HFFc6 (cell line): ENCODE measurements around the gene PRDM10. TPM values are rescaled to one million over a fixed set of nuclear protein-coding genes. Genes with fewer than 3 reads are reported as not detected.

ENCODE experiments used
- DNase-seq: peaks from one replicate; pipeline ENCODE4 v3.0.0-alpha.2; 2018
- H3K27ac Mint-ChIP-seq: 2 replicates; pipeline ENCODE4 v1.8.0; 2020; ENCODE audit warnings: mild to moderate bottlenecking, mixed read lengths
- H3K27me3 Mint-ChIP-seq: 2 replicates; pipeline ENCODE4 v1.8.0; 2021; ENCODE audit warnings: mild to moderate bottlenecking, moderate library complexity, mixed read lengths; ENCODE audit not compliant: insufficient read depth
- H3K36me3 Mint-ChIP-seq: 2 replicates; pipeline ENCODE4 v1.8.0; 2021; ENCODE audit warnings: low read depth, mixed read lengths
- H3K4me1 Mint-ChIP-seq: 2 replicates; pipeline ENCODE4 v1.8.0; 2020; ENCODE audit warnings: low read depth, mixed read lengths
- H3K4me3 Mint-ChIP-seq: 2 replicates; pipeline ENCODE4 v1.8.0; 2020; ENCODE audit warnings: mild to moderate bottlenecking, moderate library complexity, mixed read lengths
- H3K9me3 Mint-ChIP-seq: 2 replicates; pipeline ENCODE4 v1.8.0; 2020; ENCODE audit warnings: mild to moderate bottlenecking, mixed read lengths
- total RNA-seq, 6 experiments: library from RNA; stranded (reverse); fragmentation: NEBNext Ultra II Directional; extraction: Animal tissue kit (Norgen Biotek cat#: 25700); gene quantifications; 2 replicates in 1 of 6; 3 replicates in 5 of 6; pipeline ENCODE4 v1.2.3, GENCODE V29; 2021
- TF ChIP-seq, protein P1 (sequence below): fragments of 200-600 bp; sonication (generic); IDR thresholded peaks from 2 replicates; pipeline ENCODE4 v1.5.0; 2021; ENCODE audit warnings: antibody characterized with exemption, mild to moderate bottlenecking

The PRDM10 gene
- total RNA-seq, 6 experiments from 2014 or later, result 7.0 to 8.6 (median 7.8) TPM

DNA sequence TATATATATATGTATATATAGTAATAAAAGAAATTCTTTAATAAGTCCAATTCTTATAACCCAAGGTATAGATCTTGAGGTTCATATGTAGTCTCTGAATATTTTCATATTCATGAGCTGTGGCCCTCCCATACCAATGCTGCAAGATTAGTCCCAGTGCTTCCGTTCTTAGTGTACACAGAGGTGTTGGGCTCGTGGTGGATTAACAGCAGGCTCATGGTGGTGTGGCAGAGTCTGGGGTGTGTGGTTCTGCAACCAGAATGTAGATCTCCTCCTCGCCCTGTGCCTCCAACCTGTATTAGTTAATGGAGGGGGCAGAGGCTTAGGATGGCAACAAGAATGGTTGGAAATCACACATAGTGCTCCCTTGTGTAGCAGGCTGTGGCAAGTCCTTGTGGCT lies 16.8 kb downstream of the PRDM10 start:
- Mint-ChIP-seq H3K9me3 (no peaks in the 10 kb centered on the region), H3K4me1 (peaks cover 7% of the 10 kb centered on the region), H3K4me3 (no peak overlapping the region), H3K27ac (no peak overlapping the region), H3K27me3 (no peaks in the 10 kb centered on the region), H3K36me3 (peaks cover 14% of the 10 kb centered on the region)
- TF ChIP-seq, protein P1, sequence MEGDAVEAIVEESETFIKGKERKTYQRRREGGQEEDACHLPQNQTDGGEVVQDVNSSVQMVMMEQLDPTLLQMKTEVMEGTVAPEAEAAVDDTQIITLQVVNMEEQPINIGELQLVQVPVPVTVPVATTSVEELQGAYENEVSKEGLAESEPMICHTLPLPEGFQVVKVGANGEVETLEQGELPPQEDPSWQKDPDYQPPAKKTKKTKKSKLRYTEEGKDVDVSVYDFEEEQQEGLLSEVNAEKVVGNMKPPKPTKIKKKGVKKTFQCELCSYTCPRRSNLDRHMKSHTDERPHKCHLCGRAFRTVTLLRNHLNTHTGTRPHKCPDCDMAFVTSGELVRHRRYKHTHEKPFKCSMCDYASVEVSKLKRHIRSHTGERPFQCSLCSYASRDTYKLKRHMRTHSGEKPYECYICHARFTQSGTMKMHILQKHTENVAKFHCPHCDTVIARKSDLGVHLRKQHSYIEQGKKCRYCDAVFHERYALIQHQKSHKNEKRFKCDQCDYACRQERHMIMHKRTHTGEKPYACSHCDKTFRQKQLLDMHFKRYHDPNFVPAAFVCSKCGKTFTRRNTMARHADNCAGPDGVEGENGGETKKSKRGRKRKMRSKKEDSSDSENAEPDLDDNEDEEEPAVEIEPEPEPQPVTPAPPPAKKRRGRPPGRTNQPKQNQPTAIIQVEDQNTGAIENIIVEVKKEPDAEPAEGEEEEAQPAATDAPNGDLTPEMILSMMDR, result no peak
- no peak for DNase-seq

DNA sequence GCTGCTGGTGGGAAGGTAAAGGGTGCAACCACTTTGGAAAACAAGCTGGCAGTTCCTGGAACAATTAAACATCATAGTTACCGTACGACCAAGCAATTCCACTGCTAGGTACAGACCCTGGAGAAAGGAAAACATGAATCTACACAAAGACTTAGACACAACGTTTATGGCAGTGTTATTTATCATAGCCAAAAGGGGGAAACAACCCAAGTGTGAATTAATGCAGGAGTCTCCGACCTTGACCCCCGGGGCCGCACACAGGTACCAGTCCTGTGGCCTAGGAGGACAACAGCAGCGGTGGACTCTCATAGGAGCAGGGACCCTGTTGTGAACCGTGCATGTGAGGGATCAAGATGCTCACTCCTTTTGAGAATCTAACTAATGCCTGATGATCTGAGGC lies 22.5 kb downstream of the PRDM10 start:
- peaks cover 2% of the 10 kb centered on the region; the same call in 1 of the 2 replicates for H3K27me3 Mint-ChIP-seq
- TF ChIP-seq, protein P1, result no peak
- H3K27ac Mint-ChIP-seq, result no peak overlapping the region
- H3K4me1 Mint-ChIP-seq, result no peaks in the 10 kb centered on the region
- DNase-seq, result no peak
- H3K36me3 Mint-ChIP-seq, result peaks cover 8% of the 10 kb centered on the region
- H3K9me3 Mint-ChIP-seq, result no peaks in the 10 kb centered on the region
- H3K4me3 Mint-ChIP-seq, result no peak overlapping the region

DNA sequence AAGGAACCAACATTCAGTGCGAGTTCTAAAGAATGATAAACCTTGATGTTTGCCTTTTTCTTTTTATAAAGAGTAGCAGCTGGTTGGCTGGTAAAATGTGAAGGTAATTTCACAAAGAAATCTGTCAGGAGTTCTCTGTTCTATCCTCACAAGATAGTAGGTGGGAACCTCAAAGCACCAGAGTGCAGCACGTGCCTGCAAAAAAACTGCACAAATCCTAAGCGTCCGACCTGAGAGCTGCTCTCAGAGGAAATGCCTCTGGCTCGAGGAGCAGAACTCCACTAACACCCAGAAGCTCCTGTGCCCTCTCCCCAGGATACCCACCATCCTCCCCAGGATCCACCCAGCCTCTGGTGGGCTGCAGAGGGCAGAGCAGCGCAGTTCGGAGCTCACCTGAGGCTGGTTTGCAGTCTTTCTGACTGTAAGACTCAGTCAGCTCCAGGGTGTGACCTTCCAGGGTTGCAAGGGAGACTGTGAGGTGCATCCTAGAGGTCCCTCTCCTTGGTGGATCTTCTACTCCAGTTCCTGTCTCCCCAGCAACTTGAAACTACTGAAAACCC lies 23.5 kb downstream of the PRDM10 start:
- Mint-ChIP-seq H3K4me3 (no peak overlapping the region), H3K9me3 (no peaks in the 10 kb centered on the region), H3K4me1 (peaks cover 8% of the 10 kb centered on the region), H3K27me3 (peaks cover 2% of the 10 kb centered on the region; the same call in 1 of the 2 replicates), H3K27ac (no peak overlapping the region), H3K36me3 (no peaks in the 10 kb centered on the region)
- TF ChIP-seq, protein P1, result no peak
- DNase-seq, result no peak

DNA sequence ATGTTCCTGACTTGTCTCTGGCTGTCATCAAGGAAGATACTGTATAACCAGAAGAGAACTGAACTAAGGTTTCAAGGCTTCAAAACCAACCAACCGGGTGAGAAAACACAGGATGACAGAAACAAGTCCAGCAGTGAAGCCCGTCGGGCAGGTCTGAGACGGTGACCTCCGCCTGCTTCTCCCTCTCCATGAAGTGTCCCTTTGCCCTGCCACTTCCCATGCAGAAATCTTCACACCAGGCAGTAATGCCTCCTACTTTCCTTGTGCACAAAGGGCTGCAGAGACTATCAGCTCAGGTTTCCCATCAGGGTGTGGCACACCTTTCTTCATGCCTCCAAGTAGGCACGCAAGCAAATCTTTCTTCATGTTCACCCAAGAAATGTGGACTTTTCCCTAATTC lies 24.2 kb downstream of the PRDM10 start:
- Mint-ChIP-seq H3K27me3 (peaks cover 2% of the 10 kb centered on the region; the same call in 1 of the 2 replicates), H3K4me1 (peaks cover 11% of the 10 kb centered on the region), H3K4me3 (no peak overlapping the region), H3K9me3 (no peaks in the 10 kb centered on the region), H3K36me3 (no peaks in the 10 kb centered on the region), H3K27ac (no peak overlapping the region)
- DNase-seq, result no peak
- TF ChIP-seq, protein P1, result no peak

DNA sequence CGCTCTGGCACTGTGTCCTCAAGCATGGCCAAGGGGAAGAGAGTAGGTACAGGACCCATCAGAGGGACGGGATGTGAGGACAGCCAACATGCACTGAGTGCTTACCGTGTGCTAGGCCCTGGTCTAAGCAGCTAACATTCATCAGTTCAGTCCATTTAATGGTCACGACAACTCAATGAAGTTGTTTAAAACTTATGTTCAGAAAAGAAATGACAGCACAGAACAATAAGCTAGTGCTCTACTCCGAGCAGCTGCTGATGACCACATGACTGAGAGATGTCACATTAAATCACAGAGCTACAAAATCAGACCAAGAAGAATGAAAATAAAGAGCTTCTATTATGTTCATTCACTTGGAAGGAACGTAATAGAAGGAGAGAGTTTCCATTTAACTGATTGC lies 26.3 kb downstream of the PRDM10 start:
- H3K4me3 Mint-ChIP-seq, result no peak overlapping the region
- H3K27me3 Mint-ChIP-seq, result peaks cover 2% of the 10 kb centered on the region; the same call in 1 of the 2 replicates
- H3K9me3 Mint-ChIP-seq, result no peaks in the 10 kb centered on the region
- peaks cover 1% of the 10 kb centered on the region for H3K36me3 Mint-ChIP-seq
- no peak overlapping the region for H3K27ac Mint-ChIP-seq
- H3K4me1 Mint-ChIP-seq, result peaks cover 11% of the 10 kb centered on the region
- no peak for DNase-seq
- TF ChIP-seq, protein P1, result no peak
